HL-60/S4 treated with retinoic acid at 250 ng/mL for 4 days and 3 days (cell line): ENCODE results near the gene ELAVL1.

Experiments
- in situ Hi-C: fragments of 300-500 bp; cut with MboI; formaldehyde crosslinking; loops from 2 replicates; pipeline ENCODE4 v1.7.0; 2022; ENCODE audit warnings: low sequenced_read_pairs

The ELAVL1 gene

DNA sequence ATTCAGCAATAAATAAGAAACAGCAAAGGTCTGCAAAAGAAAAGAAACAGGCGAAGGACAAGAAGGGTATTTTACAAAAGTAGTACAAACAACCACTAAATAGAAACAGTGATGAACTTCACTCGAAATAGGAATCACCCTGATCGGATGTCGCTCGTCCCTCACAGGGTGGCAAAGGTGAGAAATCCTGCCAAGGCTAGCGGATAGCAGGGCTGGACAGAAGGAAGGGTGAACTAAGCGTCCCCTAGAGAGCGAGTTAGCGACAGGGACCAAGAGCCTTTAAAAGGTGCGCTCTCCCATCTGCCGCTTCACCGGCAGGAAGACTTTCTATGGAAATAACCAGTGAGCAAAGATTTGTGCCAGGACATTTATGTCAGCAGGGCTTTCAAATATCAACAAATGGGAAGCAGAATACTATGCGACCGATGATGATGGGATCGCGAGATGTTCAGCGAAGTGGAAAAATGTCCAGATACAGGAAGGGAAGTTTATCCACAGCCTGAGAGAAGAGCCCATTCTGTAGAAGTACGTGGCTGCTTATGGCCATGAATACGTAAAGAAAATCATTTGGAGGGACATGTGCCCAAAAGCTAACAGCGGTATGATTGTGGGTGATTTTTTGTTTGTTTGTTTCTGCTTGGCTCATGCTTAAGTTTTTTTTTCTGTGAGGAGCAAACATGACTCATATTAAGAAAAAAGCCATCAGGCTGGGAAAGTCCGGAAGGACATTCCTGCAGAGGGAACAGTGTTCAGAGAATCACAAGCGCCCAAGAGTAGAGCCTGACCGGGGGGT, 18.9 kb downstream of the ELAVL1 start:
- in situ Hi-C loops = no loop called here

GRCh38 chr19:7985481-7985911, 19.9 kb downstream of the ELAVL1 start:
- in situ Hi-C loops = no loop called here

DNA sequence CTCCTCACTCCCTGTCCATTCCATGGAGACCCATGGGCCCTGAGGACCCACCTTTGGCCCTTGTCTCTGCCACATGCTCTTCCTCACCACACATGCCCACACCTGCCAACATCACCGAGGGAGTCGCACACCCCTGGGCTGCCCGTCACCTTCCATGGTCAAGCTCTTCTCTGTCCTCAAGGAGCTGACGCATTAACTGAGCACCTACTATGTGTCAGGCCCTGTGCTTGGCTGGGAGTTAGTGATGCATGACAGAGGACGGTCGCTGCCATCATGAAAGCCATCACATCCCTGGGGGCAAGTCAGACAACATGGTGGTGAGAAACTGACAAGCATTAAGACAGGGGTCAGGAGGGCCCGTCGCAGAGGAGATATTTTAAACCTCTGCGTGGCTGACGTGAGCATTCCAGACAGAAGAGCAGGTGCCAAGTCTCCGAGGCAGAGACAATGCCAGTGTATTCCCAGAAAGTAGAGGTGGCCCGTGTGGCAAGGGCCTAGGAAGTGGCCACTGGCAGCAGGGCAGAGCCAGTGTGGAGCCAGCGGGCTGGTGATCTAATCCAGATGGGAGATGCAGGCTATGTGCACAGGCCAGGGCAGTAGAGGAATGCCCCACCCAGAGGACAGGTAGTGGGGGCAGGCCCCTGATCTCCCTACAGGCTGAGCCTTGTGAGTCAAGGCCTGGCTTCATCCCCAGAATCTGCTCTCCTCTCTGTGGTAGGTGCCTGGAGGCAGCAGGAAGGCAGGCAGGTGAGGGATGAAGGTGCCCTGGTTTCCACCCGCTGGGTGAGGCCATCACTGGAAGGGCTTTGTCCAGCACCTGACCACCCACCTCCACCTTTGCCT, 21.2 kb downstream of the ELAVL1 start:
- in situ Hi-C loops = no loop called here

DNA sequence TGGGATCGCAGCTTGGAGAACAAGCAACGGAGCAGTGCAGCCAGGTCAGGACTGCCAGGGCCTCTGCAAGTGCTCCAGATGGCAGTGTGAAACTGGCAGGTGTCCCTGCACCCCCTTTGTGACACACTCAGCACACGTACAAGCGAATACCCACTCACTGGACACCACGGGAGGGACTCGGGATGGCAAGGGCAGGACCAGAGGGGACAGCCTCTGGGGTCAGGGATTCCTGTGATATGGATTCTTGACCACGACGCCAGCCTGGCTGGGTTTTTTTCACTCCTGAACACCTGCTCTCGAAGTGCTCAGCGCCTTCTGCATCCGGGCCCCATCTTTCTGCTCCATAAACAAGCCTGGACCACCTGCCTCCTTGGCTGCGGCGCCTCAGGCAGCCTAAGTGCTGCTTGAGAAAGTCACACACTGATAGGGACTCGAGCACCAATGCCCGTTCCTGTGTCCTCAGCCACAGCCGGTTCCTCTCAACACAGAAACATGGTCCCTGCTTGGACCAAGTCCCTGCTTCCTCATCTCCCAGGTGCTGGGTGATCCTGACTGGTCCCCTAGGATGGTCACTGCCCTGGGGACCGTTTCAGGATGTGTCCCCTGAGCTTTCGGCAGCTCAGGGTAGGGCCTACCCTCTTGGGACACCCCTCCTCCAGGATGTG, 22.0 kb downstream of the ELAVL1 start:
- in situ Hi-C loops = no loop called here

DNA sequence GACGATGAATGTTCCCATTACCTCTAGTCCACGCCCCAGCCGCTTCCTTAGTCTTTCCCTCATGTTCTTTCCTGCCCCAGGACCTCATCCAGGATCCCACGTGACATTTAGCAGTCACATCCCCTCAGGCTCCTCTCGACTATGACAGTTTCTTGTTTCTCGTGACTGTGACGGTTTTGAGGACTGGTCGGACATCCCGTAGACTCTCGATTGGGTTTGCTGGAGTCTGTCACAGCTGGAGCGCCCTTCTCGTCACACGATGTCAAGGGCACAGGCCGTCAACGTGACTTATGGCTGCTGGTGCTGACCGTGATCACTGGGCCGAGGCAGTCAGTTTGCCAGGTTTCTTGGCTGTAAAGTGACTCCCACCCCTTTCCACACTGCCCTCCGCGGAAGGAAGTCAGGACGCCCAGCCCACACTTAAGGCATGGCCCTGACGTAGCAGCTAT, 22.8 kb downstream of the ELAVL1 start:
- in situ Hi-C loops = no loop called here

DNA sequence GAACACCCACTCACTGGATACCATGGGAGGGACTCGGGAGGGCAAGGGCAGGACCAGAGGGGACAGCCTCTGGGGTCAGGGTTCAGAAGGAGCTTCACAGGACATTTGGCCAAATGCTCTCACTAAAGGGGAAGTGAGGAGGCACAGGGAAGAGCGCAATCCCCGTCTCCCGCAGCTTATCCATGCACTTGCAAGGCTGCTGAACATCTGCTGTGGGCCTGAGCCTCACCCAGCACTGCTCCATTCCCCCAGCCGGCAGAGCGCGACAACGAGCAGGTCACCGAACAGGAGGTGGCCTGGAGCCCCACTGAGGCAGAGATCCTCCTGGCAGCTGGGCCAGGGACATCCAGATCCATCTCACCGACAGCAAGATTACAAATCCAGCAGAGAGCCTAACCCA, 23.3 kb downstream of the ELAVL1 start:
- in situ Hi-C loops = no loop called here

- in situ Hi-C loops = no loop called here
Observed at GRCh38 chr19:7981661-7982060, 23.8 kb downstream of the ELAVL1 start.

DNA sequence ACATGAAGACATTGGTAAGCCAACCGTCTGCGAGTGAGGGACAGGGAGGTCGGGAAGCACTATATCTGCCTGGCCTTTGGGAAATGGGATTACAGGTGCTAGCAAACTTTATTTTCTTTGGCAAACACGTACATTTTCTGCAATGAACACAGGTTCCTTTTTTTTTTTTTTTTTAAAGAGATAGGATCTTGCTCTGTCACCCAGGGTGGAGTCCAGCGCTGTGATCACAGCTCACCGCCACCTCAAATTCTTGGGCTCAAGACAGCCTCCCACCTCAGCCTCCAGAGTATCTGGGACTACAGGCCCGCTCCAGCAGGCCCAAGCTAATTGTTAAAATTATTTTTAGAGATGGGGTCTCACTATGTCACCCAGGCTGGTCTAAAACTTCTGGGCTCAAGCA, 24.2 kb downstream of the ELAVL1 start:
- in situ Hi-C loops = no loop called here

DNA sequence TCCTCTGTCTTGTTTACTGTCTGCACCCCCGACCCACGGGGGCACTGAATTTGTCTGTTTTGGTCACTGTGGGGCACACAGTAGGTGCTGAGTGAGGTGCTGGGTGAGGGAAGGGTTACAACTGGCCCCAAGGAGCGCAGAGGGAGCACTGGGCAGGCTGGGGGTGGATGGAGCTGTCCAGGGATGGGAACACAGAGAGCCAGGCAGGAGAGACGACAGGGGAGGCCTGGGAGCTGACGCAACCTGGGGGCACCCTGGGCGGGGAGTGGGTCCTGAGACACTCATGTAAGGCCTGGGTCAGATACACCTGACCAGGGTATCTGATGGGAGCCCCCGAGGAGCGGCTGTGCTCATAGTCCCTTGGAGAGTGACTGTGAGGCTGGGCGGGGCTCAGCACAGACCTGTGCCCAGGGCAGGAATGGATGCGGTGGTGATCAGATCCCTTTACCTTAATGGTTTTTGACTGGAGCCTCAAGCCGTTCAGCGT, 24.8 kb downstream of the ELAVL1 start:
- in situ Hi-C loops = no loop called here

- in situ Hi-C loops = no loop called here
Observed at GRCh38 chr19:7980168-7980567, 25.3 kb downstream of the ELAVL1 start.

GRCh38 chr19:7979559-7979958, 25.9 kb downstream of the ELAVL1 start:
- in situ Hi-C loops = no loop called here

DNA sequence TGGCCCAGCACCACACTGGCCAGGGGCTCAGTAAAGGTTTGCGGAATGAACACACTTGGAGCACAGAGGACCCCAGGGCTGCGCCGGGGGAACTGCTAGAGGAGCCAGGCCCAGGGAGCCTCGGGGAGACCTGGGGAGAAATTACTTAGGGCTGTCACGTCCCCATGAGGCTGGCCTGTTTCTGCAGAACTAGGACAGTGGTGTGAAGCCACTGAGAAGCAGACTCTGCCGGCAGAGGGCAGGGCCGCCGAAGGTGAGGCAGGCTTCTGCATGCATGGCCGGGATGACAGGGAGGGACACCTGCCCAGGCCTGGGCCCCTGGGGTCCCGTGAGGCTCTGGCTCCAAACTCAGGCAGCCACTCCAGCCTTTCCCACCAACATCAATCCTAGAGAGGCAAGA, 26.4 kb downstream of the ELAVL1 start:
- in situ Hi-C loops = no loop called here

DNA sequence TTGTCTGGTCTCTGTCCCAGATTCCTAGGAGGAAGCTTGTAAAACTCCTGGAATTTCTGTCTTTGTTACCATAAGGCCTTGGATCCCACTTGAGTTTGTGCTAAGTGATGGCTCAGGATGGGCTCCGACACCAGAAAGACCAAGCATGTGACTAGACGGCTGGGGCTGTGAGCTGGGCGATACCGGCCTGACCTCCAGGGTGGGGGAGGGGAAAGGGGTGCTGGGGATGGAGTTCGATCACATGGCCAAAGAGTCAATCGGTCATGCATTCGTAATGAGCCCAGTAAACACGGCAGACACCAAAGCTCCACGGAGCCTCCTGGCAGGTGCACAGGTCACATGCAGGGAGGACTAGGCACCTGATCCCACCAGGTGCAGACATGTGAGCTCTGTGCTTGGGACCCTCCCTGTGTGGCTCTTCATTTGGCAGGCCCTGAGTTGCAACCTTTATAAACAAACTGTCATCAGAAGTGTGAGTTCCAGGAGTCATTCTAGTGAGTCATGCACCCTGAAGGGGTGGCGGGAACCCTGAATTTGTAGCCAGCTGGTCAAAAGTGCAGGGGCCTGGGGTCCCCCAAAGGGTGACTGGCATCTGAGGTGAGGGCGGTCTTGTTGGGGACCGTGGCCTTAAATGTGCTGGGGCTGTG, 27.1 kb downstream of the ELAVL1 start:
- in situ Hi-C loops = no loop called here

DNA sequence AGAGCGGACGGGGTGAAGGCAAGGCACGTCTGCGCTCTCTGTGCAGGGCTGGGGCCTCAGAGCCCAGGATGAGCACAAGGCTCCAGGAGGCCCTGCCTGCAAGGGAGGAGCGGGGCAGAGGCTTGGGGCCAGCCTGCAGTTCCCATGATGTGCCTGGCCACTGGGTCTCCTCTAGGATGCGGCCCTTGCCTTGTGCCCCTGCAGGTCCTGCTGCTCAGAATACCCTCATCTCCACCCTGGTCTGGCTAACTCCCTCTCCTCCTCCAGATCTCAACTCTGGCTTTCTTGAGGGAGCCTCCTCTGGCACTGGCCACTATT, 27.8 kb downstream of the ELAVL1 start:
- in situ Hi-C loops = no loop called here

DNA sequence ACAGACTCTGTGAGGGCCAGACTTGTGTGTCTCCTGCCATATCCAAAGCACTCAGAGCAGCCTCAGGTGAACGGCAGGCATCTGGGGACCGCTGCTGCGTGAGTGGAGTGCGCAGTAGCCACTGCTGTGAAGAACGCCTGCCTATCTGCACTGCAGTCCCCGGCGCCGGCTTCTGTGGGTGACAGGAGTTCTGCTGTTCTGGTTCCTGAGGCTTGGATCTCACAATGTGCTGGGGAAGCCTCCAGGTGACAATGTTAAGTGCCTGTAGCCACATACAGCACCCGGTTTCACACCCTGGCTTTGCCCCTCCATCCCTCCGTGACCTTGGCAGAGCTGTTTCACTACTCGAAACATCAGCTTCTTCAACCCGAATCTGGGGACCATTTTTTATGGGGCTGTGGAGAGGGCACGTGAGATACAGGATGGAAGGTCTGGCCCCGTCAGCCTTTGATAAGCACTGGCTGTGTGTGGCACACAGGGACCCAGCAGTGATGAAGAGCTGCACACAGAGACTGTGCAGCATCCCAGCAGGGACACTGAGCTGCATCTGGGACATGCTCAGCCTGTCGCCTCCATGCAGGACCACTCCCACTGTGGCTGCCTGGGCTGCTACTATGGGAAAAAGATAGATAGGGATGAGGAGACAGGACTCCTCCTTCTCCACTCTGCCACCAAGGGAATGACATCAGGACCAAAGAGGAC, 28.3 kb downstream of the ELAVL1 start:
- in situ Hi-C loops = no loop called here

GRCh38 chr19:7976461-7976860, 29.0 kb downstream of the ELAVL1 start:
- in situ Hi-C loops = no loop called here

DNA sequence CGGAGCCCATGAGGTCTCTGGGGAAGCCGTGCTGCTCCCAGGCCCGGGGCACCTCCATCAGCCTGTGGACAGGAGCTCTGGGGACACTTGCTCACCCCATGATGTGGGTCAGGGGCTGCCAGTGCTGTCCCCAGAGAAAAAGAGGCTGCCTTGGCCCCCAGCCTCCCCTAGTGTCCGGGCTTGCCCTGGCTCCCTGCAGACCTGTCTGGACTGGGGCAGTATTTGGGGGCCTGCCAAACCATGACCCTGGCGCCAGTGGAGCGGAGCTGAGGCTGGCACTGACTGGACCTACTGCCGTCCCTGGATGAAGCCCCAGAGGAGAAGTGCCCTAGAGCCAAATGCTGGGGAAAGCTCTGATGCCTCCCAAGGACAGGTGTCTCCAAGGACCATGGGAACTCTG, 30.4 kb downstream of the ELAVL1 start:
- in situ Hi-C loops = no loop called here

DNA sequence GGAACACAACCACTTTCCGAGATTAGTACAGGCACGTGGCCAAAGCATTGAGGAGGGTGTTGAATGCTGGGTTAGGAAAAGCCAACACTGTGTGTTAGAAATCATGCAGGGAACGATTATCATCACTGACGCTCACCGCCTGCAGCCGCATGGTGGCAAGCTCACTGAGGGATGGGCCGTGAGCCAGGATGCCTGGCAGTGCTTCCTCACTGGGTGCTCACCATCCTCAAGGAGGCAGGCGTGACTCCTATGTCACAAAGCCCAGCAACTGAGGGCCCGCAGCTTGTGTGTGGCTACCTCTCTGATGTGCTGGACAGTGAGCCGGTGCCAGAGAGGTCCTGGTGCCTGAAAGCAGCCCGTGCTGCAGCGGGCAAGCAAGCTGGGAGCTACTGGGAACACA, 31.6 kb downstream of the ELAVL1 start:
- in situ Hi-C loops = no loop called here

DNA sequence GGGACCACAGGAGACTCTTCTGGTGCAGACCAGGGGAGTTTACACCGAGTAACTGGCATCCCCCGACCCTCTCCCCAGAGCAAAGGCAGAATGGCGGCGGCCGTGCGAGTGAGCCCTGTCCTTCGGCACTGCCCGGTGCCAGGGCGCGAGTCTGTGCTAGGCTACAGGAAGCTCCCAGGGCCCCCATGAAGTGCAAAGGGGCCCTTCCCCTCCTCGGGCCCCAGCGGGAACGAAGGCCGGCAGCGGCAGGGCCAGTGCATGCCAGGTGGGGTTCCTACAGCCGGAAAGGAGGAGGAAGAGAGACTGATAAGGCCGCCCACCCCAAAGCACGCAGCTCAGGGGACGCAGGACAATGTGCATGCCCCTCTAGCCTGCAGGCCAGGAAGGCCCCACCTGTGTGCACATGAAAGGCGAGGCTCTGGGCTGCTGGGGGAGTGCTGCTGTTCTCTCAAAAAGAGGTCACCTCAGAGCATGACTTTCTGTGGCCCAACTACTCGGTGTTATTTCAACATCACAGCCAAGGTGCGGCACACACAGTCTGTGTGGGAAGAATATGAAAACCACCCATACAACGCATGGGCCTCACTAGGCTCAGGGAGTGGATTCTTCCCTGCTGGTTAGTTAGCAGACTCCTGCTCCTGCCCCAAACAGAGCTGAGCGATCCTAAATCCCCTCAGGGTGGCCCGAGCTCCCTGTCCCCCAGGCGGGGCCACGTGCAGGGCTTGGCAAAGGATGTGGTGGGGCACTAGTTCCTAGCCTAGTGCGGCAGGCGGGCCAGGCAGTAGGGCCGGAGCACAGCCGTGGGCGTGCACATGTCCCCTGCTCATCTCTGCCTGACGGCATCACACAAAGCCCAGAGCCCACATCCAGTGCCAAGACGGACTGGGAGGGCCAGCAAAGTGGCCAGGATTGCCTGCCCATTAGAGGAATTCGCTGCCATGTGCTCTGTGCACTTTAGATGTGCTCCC, 33.6 kb downstream of the ELAVL1 start:
- in situ Hi-C loops = no loop called here
